Panc1 (cell line): ENCODE results near the gene APBB2. TPM values are rescaled to one million over a fixed set of nuclear protein-coding genes. Genes with fewer than 3 reads are reported as not detected.

ENCODE experiments used
- ATAC-seq: fragments of 200-7000 bp; cut with Tn5 transposase; 2 replicates; pipeline ENCODE4 v1.9.1; 2020; ENCODE audit warnings: mild to moderate bottlenecking, moderate library complexity
- BruUV-seq: library from RNA; stranded (reverse); fragments of 400-500 nt; replicated peaks from 2 replicates; lab custom pipeline; 2021; lab: Mats Ljungman, UMichigan
- CTCF ChIA-PET: fragments of 300-600 bp; sonication (Branson Sonifier 250); formaldehyde crosslinking; loops from one replicate; lab custom pipeline; 2022; ENCODE audit warnings: antibody characterized with exemption; lab: Charles Lee
- POLR2A ChIA-PET: fragments of 300-600 bp; sonication (Branson Sonifier 250); formaldehyde crosslinking; loops from one replicate; lab custom pipeline; 2022; ENCODE audit warnings: antibody characterized with exemption; lab: Charles Lee
- DNase-seq: peaks from one replicate; pipeline ENCODE4 v3.0.0-alpha.2; 2010; ENCODE audit warnings: low read depth, low spot score
- H3K27ac ChIP-seq: 2 replicates; pipeline ENCODE4 v1.5.1; 2011; ENCODE audit warnings: mild to moderate bottlenecking, low read length, inconsistent platforms
- H3K27me3 ChIP-seq: fragments of 200-500 bp; sonication (Bioruptor generic); 2 replicates; pipeline ENCODE4 v1.6.0; 2014; ENCODE audit warnings: low read length, inconsistent platforms; ENCODE audit not compliant: control insufficient read depth, insufficient read depth
- H3K36me3 ChIP-seq: fragments of 200-500 bp; sonication (Bioruptor generic); 2 replicates; pipeline ENCODE4 v1.5.1; 2014; ENCODE audit warnings: inconsistent platforms, mild to moderate bottlenecking, low read length, moderate library complexity; ENCODE audit not compliant: control insufficient read depth, insufficient read depth
- H3K4me1 ChIP-seq: 2 replicates; pipeline ENCODE4 v1.5.1; 2011; ENCODE audit warnings: inconsistent platforms, mild to moderate bottlenecking, low read length, moderate library complexity; ENCODE audit not compliant: control insufficient read depth, insufficient read depth
- H3K4me3 ChIP-seq, 2 experiments: 2 replicates each; pipeline ENCODE4 v1.5.1; 2011 to 2012; ENCODE audit warnings: low read depth in 2 of 2, low read length in 2 of 2, mild to moderate bottlenecking in 2 of 2, inconsistent platforms in 1 of 2, moderate library complexity in 1 of 2
- H3K9me3 ChIP-seq: fragments of 200-500 bp; sonication (Bioruptor generic); 2 replicates; pipeline ENCODE4 v1.5.1; 2014; ENCODE audit warnings: low read depth, mild to moderate bottlenecking, inconsistent platforms, low read length, moderate library complexity; ENCODE audit not compliant: control insufficient read depth, insufficient read depth
- CTCF ChIP-seq: fragments of 450-650 bp; IDR thresholded peaks from 2 replicates; pipeline ENCODE4 v1.5.1; 2017; ENCODE audit warnings: mild to moderate bottlenecking
- POLR2AphosphoS5 ChIP-seq: IDR thresholded peaks from 2 replicates; pipeline ENCODE4 v1.6.1; 2012; ENCODE audit warnings: mild to moderate bottlenecking, low read depth, low read length, moderate library complexity
- SIN3A ChIP-seq: IDR thresholded peaks from 2 replicates; pipeline ENCODE4 v1.6.1; 2012; ENCODE audit warnings: low read depth, mild to moderate bottlenecking, low read length, moderate library complexity, borderline replicate concordance; ENCODE audit not compliant: insufficient read depth
- TCF7L2 ChIP-seq: IDR thresholded peaks from 2 replicates; pipeline ENCODE4 v1.6.1; 2011; ENCODE audit warnings: mild to moderate bottlenecking, low read depth, low read length, inconsistent platforms
- in situ Hi-C: cut with HindIII; loops from 2 replicates; pipeline ENCODE4 v1.10.0; 2016; ENCODE audit warnings: low sequenced_read_pairs, low pct_unique_long_range_greater_than_20kb
- intact Hi-C: fragments of 100-400 bp; cut with micrococcal nuclease; formaldehyde crosslinking; loops from one replicate; pipeline ENCODE4 v1.10.0; 2022; ENCODE audit not compliant: unreplicated experiment
- total RNA-seq: library from RNA; stranded (reverse); gene quantifications from one replicate; pipeline ENCODE4 v1.2.1, GENCODE V29; 2021; ENCODE audit not compliant: unreplicated experiment
- TF ChIP-seq, protein P1 (sequence below), 2 experiments: IDR thresholded peaks; 2 replicates each; pipeline ENCODE4 v1.6.1; 2011 to 2012; ENCODE audit warnings: low read depth in 2 of 2, control low read depth in 1 of 2, low read length in 1 of 2, mild to moderate bottlenecking in 1 of 2, moderate library complexity in 1 of 2; ENCODE audit not compliant: insufficient read depth in 1 of 2

The APBB2 gene
- total RNA-seq, 1 experiment from 2014 or later, result 27.1 TPM

- ATAC-seq (peak; percentile 83; the same call in 1 of the 2 replicates), DNase-seq (peak; percentile 68)
- no peaks in the 10 kb centered on the region for H3K9me3 ChIP-seq
- no peak overlapping the region for H3K27ac ChIP-seq
- no TSS peak for BruUV-seq
- H3K4me3 ChIP-seq, result no peak overlapping the region; a peak in 1 of 4 replicates
- TF ChIP-seq POLR2AphosphoS5 (no peak), TCF7L2 (no peak)
- intact Hi-C loops (no loop called here), in situ Hi-C loops (no loop called here)
- ChIA-PET POLR2A (no interaction called here), CTCF (no interaction called here)
- no peaks in the 10 kb centered on the region for H3K27me3 ChIP-seq
- H3K36me3 ChIP-seq, result no peaks in the 10 kb centered on the region; the same call in 1 of the 2 replicates
- no peaks in the 10 kb centered on the region for H3K4me1 ChIP-seq
Observed at GRCh38 chr4:41009411-41009810, 204.9 kb downstream of the APBB2 start.

- in situ Hi-C loops, result no loop called here
- Histone ChIP-seq H3K36me3 (no peaks in the 10 kb centered on the region), H3K27me3 (no peaks in the 10 kb centered on the region), H3K27ac (no peak overlapping the region), H3K9me3 (no peaks in the 10 kb centered on the region), H3K4me3 (no peak overlapping the region), H3K4me1 (no peaks in the 10 kb centered on the region)
- ChIA-PET POLR2A (no interaction called here), CTCF (no interaction called here)
- ATAC-seq, result no peak
- no peak for TF ChIP-seq POLR2AphosphoS5
- no peak for TF ChIP-seq CTCF
- no peak for TF ChIP-seq TCF7L2
- no peak for TF ChIP-seq SIN3A
- TF ChIP-seq, protein P1, sequence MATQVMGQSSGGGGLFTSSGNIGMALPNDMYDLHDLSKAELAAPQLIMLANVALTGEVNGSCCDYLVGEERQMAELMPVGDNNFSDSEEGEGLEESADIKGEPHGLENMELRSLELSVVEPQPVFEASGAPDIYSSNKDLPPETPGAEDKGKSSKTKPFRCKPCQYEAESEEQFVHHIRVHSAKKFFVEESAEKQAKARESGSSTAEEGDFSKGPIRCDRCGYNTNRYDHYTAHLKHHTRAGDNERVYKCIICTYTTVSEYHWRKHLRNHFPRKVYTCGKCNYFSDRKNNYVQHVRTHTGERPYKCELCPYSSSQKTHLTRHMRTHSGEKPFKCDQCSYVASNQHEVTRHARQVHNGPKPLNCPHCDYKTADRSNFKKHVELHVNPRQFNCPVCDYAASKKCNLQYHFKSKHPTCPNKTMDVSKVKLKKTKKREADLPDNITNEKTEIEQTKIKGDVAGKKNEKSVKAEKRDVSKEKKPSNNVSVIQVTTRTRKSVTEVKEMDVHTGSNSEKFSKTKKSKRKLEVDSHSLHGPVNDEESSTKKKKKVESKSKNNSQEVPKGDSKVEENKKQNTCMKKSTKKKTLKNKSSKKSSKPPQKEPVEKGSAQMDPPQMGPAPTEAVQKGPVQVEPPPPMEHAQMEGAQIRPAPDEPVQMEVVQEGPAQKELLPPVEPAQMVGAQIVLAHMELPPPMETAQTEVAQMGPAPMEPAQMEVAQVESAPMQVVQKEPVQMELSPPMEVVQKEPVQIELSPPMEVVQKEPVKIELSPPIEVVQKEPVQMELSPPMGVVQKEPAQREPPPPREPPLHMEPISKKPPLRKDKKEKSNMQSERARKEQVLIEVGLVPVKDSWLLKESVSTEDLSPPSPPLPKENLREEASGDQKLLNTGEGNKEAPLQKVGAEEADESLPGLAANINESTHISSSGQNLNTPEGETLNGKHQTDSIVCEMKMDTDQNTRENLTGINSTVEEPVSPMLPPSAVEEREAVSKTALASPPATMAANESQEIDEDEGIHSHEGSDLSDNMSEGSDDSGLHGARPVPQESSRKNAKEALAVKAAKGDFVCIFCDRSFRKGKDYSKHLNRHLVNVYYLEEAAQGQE (IDR thresholded peaks at IDR 0.05; ENCODE audit: insufficient read depth in 1 of 2, low read depth in 2 of 2, low read length in 1 of 2), result no peak
- no TSS peak for BruUV-seq
- no peak for DNase-seq
- intact Hi-C loops, result no loop called here
Observed at GRCh38 chr4:41006141-41006540, 208.2 kb downstream of the APBB2 start.

GRCh38 chr4:41002309-41002708 lies 212.0 kb downstream of the APBB2 start:
- DNase-seq, result no peak
- TF ChIP-seq SIN3A (no peak), POLR2AphosphoS5 (no peak), TCF7L2 (no peak), CTCF (no peak)
- TF ChIP-seq, protein P1 (IDR thresholded peaks at IDR 0.05; ENCODE audit: insufficient read depth in 1 of 2, low read depth in 2 of 2, low read length in 1 of 2), result no peak
- intact Hi-C loops, result no loop called here
- Histone ChIP-seq H3K36me3 (no peaks in the 10 kb centered on the region), H3K9me3 (no peaks in the 10 kb centered on the region), H3K27ac (no peak overlapping the region), H3K4me3 (no peak overlapping the region), H3K27me3 (no peaks in the 10 kb centered on the region), H3K4me1 (0 out of 2 replicates have a peak, but pooled peaks cover 4% of the 10 kb centered on the region)
- CTCF ChIA-PET, result no interaction called here
- no TSS peak for BruUV-seq
- in situ Hi-C loops, result no loop called here
- POLR2A ChIA-PET, result no interaction called here
- no peak for ATAC-seq
